H1 (cell line): ENCODE results near the gene ZNF219. TPM values are rescaled to one million over a fixed set of nuclear protein-coding genes. Genes with fewer than 3 reads are reported as not detected.

Experiments
- CTCF ChIA-PET: fragments of 300-600 bp; sonication (Branson Sonifier 250); formaldehyde crosslinking; loops from one replicate; lab custom pipeline; 2021; ENCODE audit not compliant: partially characterized antibody; lab: Charles Lee
- POLR2A ChIA-PET: fragments of 300-600 bp; sonication (Branson Sonifier 250); formaldehyde crosslinking; loops from one replicate; lab custom pipeline; 2021; ENCODE audit warnings: inconsistent platforms; ENCODE audit not compliant: partially characterized antibody; lab: Charles Lee
- DNase-seq, 2 experiments: peaks; one replicate each; pipeline versions ENCODE4 v3.0.0 to v3.0.0-alpha.2; 2010 to 2022; ENCODE audit warnings: low spot score in 2 of 2, low read depth in 1 of 2, mixed read lengths in 1 of 2
- FAIRE-seq: peaks from 2 replicates; lab custom pipeline; 2011; peaks lifted over from hg19 to GRCh38; lab: Jason Lieb, UNC
- H2AFZ ChIP-seq: 2 replicates; pipeline ENCODE4 v1.8.1; 2012; ENCODE audit warnings: low read length, inconsistent platforms
- H2AK5ac ChIP-seq: 2 replicates; pipeline ENCODE4 v1.6.1; 2013; ENCODE audit warnings: low read depth, low read length
- H2BK120ac ChIP-seq: replicated peaks from 2 replicates; pipeline ENCODE3; 2013; ENCODE audit warnings: low read depth, low read length, inconsistent platforms
- H2BK12ac ChIP-seq: 2 replicates; pipeline ENCODE4 v1.6.1; 2013; ENCODE audit warnings: low read depth, low read length
- H2BK15ac ChIP-seq: 2 replicates; pipeline ENCODE4 v1.6.1; 2013; ENCODE audit warnings: low read length
- H2BK20ac ChIP-seq: 2 replicates; pipeline ENCODE4 v1.6.1; 2013; ENCODE audit warnings: low read length
- H2BK5ac ChIP-seq: 2 replicates; pipeline ENCODE4 v1.6.1; 2013; ENCODE audit warnings: low read depth, low read length
- H3K14ac ChIP-seq: 2 replicates; pipeline ENCODE4 v1.6.1; 2013; ENCODE audit warnings: inconsistent platforms; ENCODE audit not compliant: insufficient read length
- H3K18ac ChIP-seq: 2 replicates; pipeline ENCODE4 v1.6.1; 2013; ENCODE audit warnings: low read length; ENCODE audit errors: extremely low read depth
- H3K23ac ChIP-seq: 2 replicates; pipeline ENCODE4 v1.6.1; 2013; ENCODE audit warnings: inconsistent platforms; ENCODE audit not compliant: insufficient read length
- H3K23me2 ChIP-seq: 2 replicates; pipeline ENCODE4 v1.6.1; 2013; ENCODE audit warnings: low read depth, low read length
- H3K27ac ChIP-seq: 2 replicates; pipeline ENCODE4 v1.6.1; 2011; ENCODE audit warnings: low read depth, low read length, inconsistent platforms
- H3K27me3 ChIP-seq, 4 experiments: replicated peaks in 1 of 4; 1 replicate in 1 of 4; 2 replicates in 3 of 4; pipeline versions ENCODE4 v1.6.1 to v1.8.1; 2011 to 2013; ENCODE audit warnings: low read length in 3 of 4, mild to moderate bottlenecking in 3 of 4, inconsistent platforms in 2 of 4, mixed read lengths in 2 of 4, moderate library complexity in 1 of 4; ENCODE audit not compliant: control insufficient read depth in 3 of 4, insufficient read depth in 3 of 4; ENCODE audit errors: extremely low read depth in 1 of 4
- H3K36me3 ChIP-seq, 4 experiments: 2 replicates each; pipeline versions ENCODE4 v1.6.1 to v1.8.1; 2011 to 2013; ENCODE audit warnings: mild to moderate bottlenecking in 4 of 4, low read length in 3 of 4, moderate library complexity in 2 of 4, control low read depth in 1 of 4, inconsistent platforms in 1 of 4; ENCODE audit not compliant: insufficient read depth in 4 of 4, control insufficient read depth in 2 of 4
- H3K4ac ChIP-seq: replicated peaks from 2 replicates; pipeline ENCODE3; 2013; ENCODE audit warnings: low read length, low read depth, mixed read lengths, inconsistent platforms; ENCODE audit not compliant: insufficient read length
- H3K4me1 ChIP-seq, 4 experiments: replicated peaks in 1 of 4; 1 replicate in 1 of 4; 2 replicates in 3 of 4; pipeline versions ENCODE4 v1.6.1 to v1.8.1; 2011 to 2013; ENCODE audit warnings: low read length in 3 of 4, inconsistent platforms in 2 of 4, mixed read lengths in 1 of 4; ENCODE audit not compliant: insufficient read depth in 4 of 4, control insufficient read depth in 3 of 4
- H3K4me2 ChIP-seq, 2 experiments: 2 replicates each; pipeline versions ENCODE4 v1.6.1 to v1.8.1; 2011 to 2013; ENCODE audit warnings: low read depth in 2 of 2, low read length in 2 of 2, control low read depth in 1 of 2, inconsistent platforms in 1 of 2, mild to moderate bottlenecking in 1 of 2; ENCODE audit not compliant: insufficient read depth in 1 of 2
- H3K4me3 ChIP-seq, 4 experiments: fragments of 200-600, 300-600 bp in 1 of 4; sonication (generic), shearing (Covaris generic), sonication (Bioruptor Twin) in 1 of 4; 2 replicates each; pipeline versions ENCODE4 v1.5.1 to v1.8.1; 2011 to 2016; ENCODE audit warnings: low read length in 4 of 4, low read depth in 3 of 4, control low read depth in 2 of 4, inconsistent platforms in 2 of 4, mild to moderate bottlenecking in 2 of 4, mixed read lengths in 1 of 4, moderate library complexity in 1 of 4; ENCODE audit not compliant: insufficient read depth in 2 of 4; ENCODE audit errors: extremely low read depth in 1 of 4
- H3K56ac ChIP-seq: replicated peaks from 2 replicates; pipeline ENCODE3; 2013; ENCODE audit warnings: low read depth, mild to moderate bottlenecking, mixed read lengths, low read length, inconsistent platforms; ENCODE audit not compliant: insufficient read length
- H3K79me1 ChIP-seq: 2 replicates; pipeline ENCODE4 v1.6.1; 2013; ENCODE audit warnings: low read depth, low read length, control low read depth
- H3K79me2 ChIP-seq, 2 experiments: 2 replicates each; pipeline versions ENCODE4 v1.6.1 to v1.8.1; 2012 to 2013; ENCODE audit warnings: low read length in 2 of 2, mild to moderate bottlenecking in 2 of 2, inconsistent platforms in 1 of 2; ENCODE audit not compliant: insufficient read depth in 2 of 2, control insufficient read depth in 1 of 2
- H3K9ac ChIP-seq, 4 experiments: replicated peaks in 1 of 4; 1 replicate in 1 of 4; 2 replicates in 3 of 4; pipeline versions ENCODE4 v1.6.1 to v1.8.1; 2011 to 2013; ENCODE audit warnings: low read depth in 3 of 4, low read length in 3 of 4, control low read depth in 2 of 4, mild to moderate bottlenecking in 2 of 4, moderate library complexity in 2 of 4, inconsistent platforms in 1 of 4; ENCODE audit errors: extremely low read depth in 1 of 4
- H3K9me3 ChIP-seq, 2 experiments: 2 replicates each; pipeline versions ENCODE4 v1.6.1 to v1.8.1; 2012 to 2013; ENCODE audit warnings: mild to moderate bottlenecking in 2 of 2, moderate library complexity in 2 of 2, control low read depth in 1 of 2, inconsistent platforms in 1 of 2, low read depth in 1 of 2, low read length in 1 of 2, mixed read lengths in 1 of 2; ENCODE audit not compliant: insufficient read depth in 2 of 2
- H4K20me1 ChIP-seq, 2 experiments: replicated peaks in 1 of 2; 2 replicates each; pipeline versions ENCODE3 to v1.8.1; 2011 to 2013; ENCODE audit warnings: inconsistent platforms in 2 of 2, low read length in 2 of 2, mild to moderate bottlenecking in 1 of 2; ENCODE audit not compliant: insufficient read depth in 2 of 2, control insufficient read depth in 1 of 2
- H4K5ac ChIP-seq: 2 replicates; pipeline ENCODE4 v1.6.1; 2013; ENCODE audit warnings: low read length, low read depth, mixed read lengths, inconsistent platforms; ENCODE audit not compliant: insufficient read length
- H4K8ac ChIP-seq: 2 replicates; pipeline ENCODE4 v1.8.0; 2013; ENCODE audit warnings: mild to moderate bottlenecking, moderate library complexity, low read length, inconsistent platforms; ENCODE audit not compliant: insufficient read depth; ENCODE audit errors: extremely low read depth
- H4K91ac ChIP-seq: replicated peaks from 2 replicates; pipeline ENCODE3; 2013; ENCODE audit warnings: low read length, mixed read lengths, inconsistent platforms; ENCODE audit not compliant: insufficient read length
- NANOG ChIP-seq: IDR thresholded peaks from 2 replicates; pipeline ENCODE4 v1.6.1; 2011; ENCODE audit warnings: low read length, low read depth, mild to moderate bottlenecking, inconsistent platforms; ENCODE audit not compliant: insufficient read depth, poor library complexity, severe bottlenecking
- NRF1 ChIP-seq: IDR thresholded peaks from 2 replicates; pipeline ENCODE4 v1.6.1; 2011; ENCODE audit warnings: mild to moderate bottlenecking, low read depth, low read length, improper control_type of control experiment
- RAD21 ChIP-seq, 2 experiments: IDR thresholded peaks in 1 of 2; conservative IDR thresholded peaks in 1 of 2; 2 replicates each; pipeline ENCODE4 v1.6.1; 2011; ENCODE audit warnings: low read depth in 2 of 2, low read length in 2 of 2, improper control_type of control experiment in 1 of 2, inconsistent platforms in 1 of 2, mild to moderate bottlenecking in 1 of 2, moderate library complexity in 1 of 2
- WGBS, 2 experiments: shearing (Covaris generic) in 1 of 2; methylation state at CpG; one replicate each; pipeline versions ENCODE4 v1.1.6 to v1.1.7; 2013 to 2015; ENCODE audit warnings: low lambda C conversion rate in 2 of 2, mixed read lengths in 2 of 2, inconsistent platforms in 1 of 2, low coverage in 1 of 2, missing lambda C conversion rate in 1 of 2; ENCODE audit not compliant: insufficient replicate concordance in 2 of 2, insufficient coverage in 1 of 2, insufficient read length in 1 of 2; ENCODE audit errors: extremely low coverage in 1 of 2, missing lambda C conversion rate in 1 of 2; 5-methylcytosine and 5-hydroxymethylcytosine counted together
- polyA plus RNA-seq, 7 experiments: library from polyadenylated mRNA; depleted of rRNA in 3 of 7; stranded (reverse) in 5 of 7; unstranded in 2 of 7; fragments of >200 nt in 5 of 7; fragments of 200-250 nt in 2 of 7; gene quantifications; 1 replicate in 5 of 7; 2 replicates in 1 of 7; 4 replicates in 1 of 7; pipeline versions ENCODE4 v1.2.1 to v1.2.3, GENCODE V29; 2011 to 2013; ENCODE audit warnings: missing spikeins in 2 of 7, mixed read lengths in 2 of 7
- total RNA-seq: library from RNA; stranded (reverse); fragmentation: NEBNext Ultra II Directional; extraction: Animal tissue kit (Norgen Biotek cat#: 25700); gene quantifications from 2 replicates; pipeline ENCODE4 v1.2.1, GENCODE V29; 2021
- TF ChIP-seq, protein P1 (sequence below), 3 experiments: IDR thresholded peaks; 1 replicate in 2 of 3; 2 replicates in 1 of 3; pipeline versions ENCODE4 v1.5.1 to v1.6.1; 2011; ENCODE audit warnings: low read length in 3 of 3, mild to moderate bottlenecking in 3 of 3, inconsistent platforms in 2 of 3, low read depth in 1 of 3, moderate library complexity in 1 of 3; ENCODE audit not compliant: insufficient read depth in 1 of 3; ENCODE audit errors: control extremely low read depth in 1 of 3

ZNF219 gene
- total and polyA plus RNA-seq, 2 of the 8 experiments (the other 6 are each of a cell fraction or from before 2014, with no cell fraction given) = 113 to 160 TPM

DNA sequence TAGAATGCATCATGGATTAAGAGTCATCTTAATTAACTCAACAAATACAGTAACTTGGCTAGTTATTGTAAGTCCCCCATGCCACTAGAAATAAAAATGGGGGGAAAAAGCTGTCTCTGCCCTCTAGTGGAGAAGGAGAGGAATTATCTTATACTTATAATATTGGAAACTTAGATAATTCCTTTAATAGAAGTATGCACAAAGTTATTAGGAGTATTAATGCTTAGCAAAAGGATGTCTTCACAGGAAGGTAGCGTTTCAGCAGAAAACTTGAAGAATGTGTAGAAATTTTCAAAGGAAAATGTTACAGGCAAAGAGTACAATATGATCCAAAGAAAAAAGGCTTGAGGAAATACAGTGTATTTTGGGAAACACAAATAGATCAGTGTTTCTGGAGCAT lies 37.6 kb upstream of the ZNF219 start:
- H3K4ac ChIP-seq = no peak overlapping the region
- TF ChIP-seq RAD21 (IDR thresholded peaks at IDR 0.05 in 1 of 2, conservative IDR thresholded peaks at IDR 0.05 in 1 of 2; ENCODE audit: low read depth in 2 of 2, low read length in 2 of 2) = peak in 1 of 2 experiments; percentile 26; a peak in 2 of 4 replicates
- TF ChIP-seq, protein P1, sequence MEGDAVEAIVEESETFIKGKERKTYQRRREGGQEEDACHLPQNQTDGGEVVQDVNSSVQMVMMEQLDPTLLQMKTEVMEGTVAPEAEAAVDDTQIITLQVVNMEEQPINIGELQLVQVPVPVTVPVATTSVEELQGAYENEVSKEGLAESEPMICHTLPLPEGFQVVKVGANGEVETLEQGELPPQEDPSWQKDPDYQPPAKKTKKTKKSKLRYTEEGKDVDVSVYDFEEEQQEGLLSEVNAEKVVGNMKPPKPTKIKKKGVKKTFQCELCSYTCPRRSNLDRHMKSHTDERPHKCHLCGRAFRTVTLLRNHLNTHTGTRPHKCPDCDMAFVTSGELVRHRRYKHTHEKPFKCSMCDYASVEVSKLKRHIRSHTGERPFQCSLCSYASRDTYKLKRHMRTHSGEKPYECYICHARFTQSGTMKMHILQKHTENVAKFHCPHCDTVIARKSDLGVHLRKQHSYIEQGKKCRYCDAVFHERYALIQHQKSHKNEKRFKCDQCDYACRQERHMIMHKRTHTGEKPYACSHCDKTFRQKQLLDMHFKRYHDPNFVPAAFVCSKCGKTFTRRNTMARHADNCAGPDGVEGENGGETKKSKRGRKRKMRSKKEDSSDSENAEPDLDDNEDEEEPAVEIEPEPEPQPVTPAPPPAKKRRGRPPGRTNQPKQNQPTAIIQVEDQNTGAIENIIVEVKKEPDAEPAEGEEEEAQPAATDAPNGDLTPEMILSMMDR (IDR thresholded peaks at IDR 0.05; ENCODE audit: control extremely low read depth in 1 of 3, insufficient read depth in 1 of 3, low read depth in 1 of 3, low read length in 3 of 3) = peak in 2 of 3 experiments; percentile 19 to 55; a peak in 2 of 4 replicates
- no peak for TF ChIP-seq NANOG
- TF ChIP-seq NRF1 = no peak
- no peaks in the 10 kb centered on the region for H3K36me3 ChIP-seq
- no peak overlapping the region for H2BK5ac ChIP-seq
- H3K18ac ChIP-seq = no peak overlapping the region
- no peak overlapping the region for H2BK12ac ChIP-seq
- no peak overlapping the region for H3K27ac ChIP-seq
- no peak overlapping the region for H4K8ac ChIP-seq
- H3K27me3 ChIP-seq = peaks cover 0 to 1% (median 0%) of the 10 kb centered on the region in 4 experiments; a peak in 1 of 7 replicates
- H3K4me1 ChIP-seq = peaks cover 0 to 3% (median 0%) of the 10 kb centered on the region in 4 experiments; a peak in 5 of 7 replicates
- H3K56ac ChIP-seq = no peak overlapping the region
- H2AK5ac ChIP-seq = no peak overlapping the region
- no peak overlapping the region for H2BK120ac ChIP-seq
- POLR2A ChIA-PET = interaction anchor here (1.5 kb wide), 1 partner anchor 129 kb away, joined by 3 read pairs; no protein-coding TSS in a partner anchor
- H3K79me2 ChIP-seq = no peaks in the 10 kb centered on the region
- no peaks in the 10 kb centered on the region for H4K20me1 ChIP-seq
- no peak overlapping the region for H3K14ac ChIP-seq
- no peak overlapping the region for H2BK15ac ChIP-seq
- no peak overlapping the region for H3K9ac ChIP-seq
- no peak overlapping the region for H4K5ac ChIP-seq
- H2AFZ ChIP-seq = peak overlapping the region; percentile 78; the same call in 1 of the 2 replicates
- H3K9me3 ChIP-seq = no peaks in the 10 kb centered on the region
- H3K23me2 ChIP-seq = no peaks in the 10 kb centered on the region
- H3K23ac ChIP-seq = no peak overlapping the region
- no peak for DNase-seq
- FAIRE-seq = peak; percentile 39
- no peak overlapping the region for H3K4me2 ChIP-seq
- WGBS, 2 experiments = 16% methylated on average over 1 of the region's 1 CpG; no CpG with 5 or more reads in 1 of the 2 experiments
- H3K79me1 ChIP-seq = no peaks in the 10 kb centered on the region
- H4K91ac ChIP-seq = no peak overlapping the region
- CTCF ChIA-PET = interaction anchor here (0.9 to 4.0 kb wide), 21 partner anchors 8 to 204 kb away, joined by 3 to 28 read pairs (median 5); partner anchors contain the start of genes OR5AU1 and TMEM253
- no peak overlapping the region for H2BK20ac ChIP-seq
- H3K4me3 ChIP-seq = no peak overlapping the region
